Smooth muscle cell (in vitro differentiated cells): ENCODE results near the gene SH3TC1. TPM values are rescaled to one million over a fixed set of nuclear protein-coding genes. Genes with fewer than 3 reads are reported as not detected.

Experiments used
- DNase-seq: peaks from one replicate; lab custom pipeline; 2025; ENCODE audit not compliant: unreplicated experiment; lab: John Stamatoyannopoulos, UW
- H2AFZ ChIP-seq: fragments of 200-600 bp; sonication (generic); 2 replicates; pipeline ENCODE4 v1.6.0; 2016; ENCODE audit warnings: antibody characterized with exemption, low read depth, mild to moderate bottlenecking
- H3F3A ChIP-seq: fragments of 200-600 bp; sonication (generic); 2 replicates; pipeline ENCODE4 v1.6.0; 2017; ENCODE audit warnings: antibody characterized with exemption, low read depth
- H3K27ac ChIP-seq: fragments of 200-600 bp; sonication (generic); 2 replicates; pipeline ENCODE4 v1.5.1; 2016; ENCODE audit warnings: low read depth, mild to moderate bottlenecking
- H3K27me3 ChIP-seq: fragments of 200-600 bp; sonication (generic); 2 replicates; pipeline ENCODE4 v1.6.1; 2016; ENCODE audit warnings: low read depth, mild to moderate bottlenecking
- H3K36me3 ChIP-seq: fragments of 200-600 bp; sonication (generic); 2 replicates; pipeline ENCODE4 v1.5.1; 2016; ENCODE audit warnings: low read depth
- H3K4me1 ChIP-seq: fragments of 200-600 bp; sonication (generic); 2 replicates; pipeline ENCODE4 v1.5.1; 2016; ENCODE audit warnings: low read depth
- H3K4me2 ChIP-seq: fragments of 200-600 bp; sonication (generic); 2 replicates; pipeline ENCODE4 v1.6.0; 2016; ENCODE audit warnings: mild to moderate bottlenecking
- H3K4me3 ChIP-seq: fragments of 200-600 bp; sonication (generic); 2 replicates; pipeline ENCODE4 v1.5.1; 2016; ENCODE audit warnings: mild to moderate bottlenecking
- H3K79me2 ChIP-seq: fragments of 200-600 bp; sonication (generic); 2 replicates; pipeline ENCODE4 v1.6.0; 2016; ENCODE audit warnings: low read depth, mild to moderate bottlenecking
- H3K9ac ChIP-seq: fragments of 200-600 bp; sonication (generic); 2 replicates; pipeline ENCODE4 v1.6.0; 2016; ENCODE audit warnings: low read depth
- H3K9me3 ChIP-seq: fragments of 200-600 bp; sonication (generic); replicated peaks from 2 replicates; pipeline ENCODE4 v1.5.1; 2016; ENCODE audit warnings: low read depth
- H4K20me1 ChIP-seq: fragments of 200-600 bp; sonication (generic); 2 replicates; pipeline ENCODE4 v1.6.0; 2016; ENCODE audit warnings: low read depth
- CTCF ChIP-seq: fragments of 200-600 bp; sonication (generic); IDR thresholded peaks from 2 replicates; pipeline ENCODE4 v1.5.1; 2017; ENCODE audit warnings: borderline replicate concordance, mild to moderate bottlenecking, antibody characterized with exemption; ENCODE audit not compliant: insufficient read depth, poor library complexity, severe bottlenecking
- WGBS: methylation state at CpG from one replicate; pipeline ENCODE4 v1.1.7; 2016; ENCODE audit warnings: low lambda C conversion rate; 5-methylcytosine and 5-hydroxymethylcytosine counted together
- polyA plus RNA-seq: library from polyadenylated mRNA; unstranded; fragments of >200 nt; fragmentation: Nextera tagmentation; extraction: Ambion mirVana; gene quantifications from 2 replicates; pipeline ENCODE4 v1.2.1, GENCODE V29; 2016
- total RNA-seq: library from RNA; depleted of rRNA; stranded (reverse); fragments of >200 nt; gene quantifications from 2 replicates; pipeline ENCODE4 v1.2.3, GENCODE V29; 2014

The SH3TC1 gene
- total and polyA plus RNA-seq, 2 experiments from 2014 or later, result 7.8 to 17.7 TPM

- no peak overlapping the region for H3K4me3 ChIP-seq
- H3K36me3 ChIP-seq, result no peaks in the 10 kb centered on the region
- no peaks in the 10 kb centered on the region for H3F3A ChIP-seq
- no peak overlapping the region for H2AFZ ChIP-seq
- H3K4me1 ChIP-seq, result no peaks in the 10 kb centered on the region
- no peak overlapping the region for H3K4me2 ChIP-seq
- TF ChIP-seq CTCF, result no peak
- no peaks in the 10 kb centered on the region for H3K27me3 ChIP-seq
- 85% methylated on average over 13 of the region's 13 CpGs for WGBS
- H3K27ac ChIP-seq, result no peak overlapping the region
- H3K9me3 ChIP-seq, result no peaks in the 10 kb centered on the region
- no peaks in the 10 kb centered on the region for H3K79me2 ChIP-seq
- H4K20me1 ChIP-seq, result no peaks in the 10 kb centered on the region
- H3K9ac ChIP-seq, result no peak overlapping the region
- DNase-seq, result no peak
These were observed 25.4 kb upstream of the SH3TC1 start for GRCh38 chr4:8173492-8174242.

GRCh38 chr4:8174970-8175369 lies 24.1 kb upstream of the SH3TC1 start:
- no peak for TF ChIP-seq CTCF
- no peaks in the 10 kb centered on the region for H3K79me2 ChIP-seq
- no peaks in the 10 kb centered on the region for H3K36me3 ChIP-seq
- H3K9ac ChIP-seq, result no peak overlapping the region
- DNase-seq, result no peak
- 83% methylated on average over 3 of the region's 3 CpGs for WGBS
- H4K20me1 ChIP-seq, result no peaks in the 10 kb centered on the region
- H2AFZ ChIP-seq, result no peak overlapping the region
- no peaks in the 10 kb centered on the region for H3K4me1 ChIP-seq
- H3F3A ChIP-seq, result no peaks in the 10 kb centered on the region
- no peaks in the 10 kb centered on the region for H3K27me3 ChIP-seq
- no peak overlapping the region for H3K4me3 ChIP-seq
- H3K27ac ChIP-seq, result no peak overlapping the region
- no peaks in the 10 kb centered on the region for H3K9me3 ChIP-seq
- no peak overlapping the region for H3K4me2 ChIP-seq

- no peaks in the 10 kb centered on the region for H3K4me1 ChIP-seq
- H4K20me1 ChIP-seq, result no peaks in the 10 kb centered on the region
- no peak for DNase-seq
- H3K9me3 ChIP-seq, result no peaks in the 10 kb centered on the region
- no peaks in the 10 kb centered on the region for H3F3A ChIP-seq
- H3K9ac ChIP-seq, result no peak overlapping the region
- H2AFZ ChIP-seq, result no peak overlapping the region
- no peaks in the 10 kb centered on the region for H3K79me2 ChIP-seq
- 86% methylated on average over 6 of the region's 6 CpGs for WGBS
- H3K27ac ChIP-seq, result no peak overlapping the region
- no peaks in the 10 kb centered on the region for H3K36me3 ChIP-seq
- H3K4me2 ChIP-seq, result no peak overlapping the region
- H3K27me3 ChIP-seq, result no peaks in the 10 kb centered on the region
- no peak for TF ChIP-seq CTCF
- no peak overlapping the region for H3K4me3 ChIP-seq
These were observed 23.4 kb upstream of the SH3TC1 start for GRCh38 chr4:8175686-8176085.
